Measurements from ENCODE around the gene APOBEC3A.
"Not testable (repeated sequence)": the region's sequence is repeated elsewhere in the genome, so short reads cannot be mapped to it uniquely, and the experiment has no call there.

APOBEC3A gene

DNA sequence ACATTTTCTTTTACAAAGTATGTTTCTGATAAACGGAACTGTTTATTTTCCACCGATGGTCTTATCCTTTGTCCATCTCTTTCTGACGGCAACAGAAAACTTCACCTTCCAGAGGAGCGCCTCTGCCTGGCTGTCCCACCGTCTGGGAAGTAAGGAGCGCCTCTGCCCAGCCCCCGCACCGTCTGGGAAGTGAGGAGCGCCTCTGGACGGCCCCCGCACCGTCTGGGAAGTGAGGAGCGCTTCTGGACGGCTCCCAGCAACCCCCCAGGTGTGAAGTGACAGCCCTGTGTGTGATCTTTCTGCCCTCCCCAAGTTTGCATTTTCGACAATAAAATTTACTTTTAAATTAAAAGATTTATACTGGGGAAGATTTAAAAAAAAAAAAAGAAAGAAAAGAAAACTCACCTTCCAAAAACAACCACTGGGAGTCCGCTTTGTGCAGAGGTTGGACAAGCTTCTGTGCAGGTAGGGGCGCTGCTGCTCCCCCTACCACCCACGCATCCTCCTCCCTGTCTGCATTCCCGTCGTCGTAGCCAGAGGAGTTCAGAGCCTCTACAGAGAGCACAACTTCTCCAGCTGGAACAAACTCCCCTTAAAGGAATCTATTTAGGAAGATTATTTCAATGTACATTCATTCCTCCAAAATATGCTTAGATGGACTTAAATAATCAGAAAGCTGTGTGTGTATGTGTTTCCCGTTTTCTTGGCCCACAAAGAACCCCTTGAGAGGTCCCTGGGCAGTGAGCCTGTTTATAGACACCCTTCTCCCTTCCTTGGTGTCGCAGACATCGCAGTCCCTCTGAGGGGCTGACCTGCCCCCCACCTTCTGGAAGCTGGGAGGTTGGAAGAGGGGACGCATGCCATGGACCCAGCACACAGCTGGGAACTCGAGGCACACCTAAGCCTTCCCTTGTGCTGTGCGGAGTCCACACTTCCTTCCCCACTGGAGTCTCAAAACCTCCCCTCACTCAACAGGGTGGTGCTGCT is 23.9 kb downstream of the APOBEC3A start:
- no peak for DNase-seq (ENCODE audit: low read depth in 3 of 3)

DNA sequence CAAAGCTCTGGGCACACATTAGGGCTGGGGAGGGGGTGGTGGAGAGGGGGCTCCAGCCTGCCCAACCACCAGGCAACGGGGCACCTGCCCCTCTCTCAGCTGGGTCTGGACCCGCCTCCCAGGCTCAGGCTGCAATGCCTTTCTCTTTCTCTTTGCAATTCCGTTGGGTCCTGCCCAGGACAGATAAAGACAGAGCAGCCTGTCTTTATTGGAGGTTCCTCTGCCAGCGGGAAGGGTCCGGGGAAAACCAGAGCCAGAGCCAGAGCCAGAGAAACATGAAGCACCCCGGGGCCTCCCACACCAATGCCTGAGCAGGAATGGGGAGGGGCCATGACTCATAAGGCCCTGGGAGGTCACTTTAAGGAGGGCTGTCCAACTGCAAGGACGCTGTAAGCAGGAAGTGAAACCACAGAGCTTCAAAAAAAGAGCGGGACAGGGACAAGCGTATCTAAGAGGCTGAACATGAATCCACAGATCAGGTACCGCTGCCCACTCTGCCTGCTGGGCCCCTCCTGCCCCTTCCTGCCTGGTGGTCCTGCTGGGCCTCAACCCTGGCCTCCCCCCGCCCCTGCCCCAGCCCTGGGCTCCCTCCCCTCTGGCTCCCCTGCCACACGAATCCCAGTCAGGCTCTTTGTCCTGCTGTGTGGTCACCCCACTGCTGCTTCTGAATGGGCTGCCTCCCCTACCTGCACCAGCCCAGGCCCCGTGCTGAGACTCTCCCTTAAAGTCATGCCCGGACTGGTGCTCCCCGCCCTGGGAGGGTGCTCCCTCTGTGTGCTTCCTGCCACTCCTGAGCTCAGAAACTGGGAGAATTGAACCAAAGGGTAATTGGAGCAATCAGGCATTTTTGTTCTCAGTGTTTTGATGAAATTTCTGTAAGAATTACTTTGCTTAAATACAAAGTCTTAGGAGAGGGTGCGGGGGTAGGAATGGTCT is 24.9 kb downstream of the APOBEC3A start, which contains the start of gene APOBEC3B:
Gene APOBEC3B, plus strand, starts transcription at position 356 of the 936 bp plus-strand sequence. Its CDS starts 107 bp downstream, at position 463.
- peak in 2 of 3 donors; percentile 41 to 55 for DNase-seq (ENCODE audit: low read depth in 3 of 3)

DNA sequence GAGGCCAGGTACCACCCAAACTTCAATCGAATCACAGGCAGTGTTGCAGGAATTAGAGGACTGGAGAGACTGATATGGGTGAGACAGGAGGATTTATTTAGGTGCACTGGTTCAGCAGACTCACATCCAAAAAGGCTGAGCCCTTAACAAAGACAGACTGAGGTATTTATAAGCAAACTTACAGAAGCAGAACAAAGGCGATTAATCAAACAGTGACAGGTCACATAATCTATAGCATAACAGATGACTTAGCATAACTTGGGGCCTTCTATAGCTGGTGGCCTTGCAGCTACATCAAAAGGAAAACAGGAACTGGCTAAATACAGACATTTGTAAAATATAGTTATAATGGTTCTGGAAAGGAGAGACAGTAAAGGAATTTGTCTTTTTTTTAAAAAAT is 26.8 kb downstream of the APOBEC3A start:
- no peak for DNase-seq (ENCODE audit: low read depth in 3 of 3)

DNA sequence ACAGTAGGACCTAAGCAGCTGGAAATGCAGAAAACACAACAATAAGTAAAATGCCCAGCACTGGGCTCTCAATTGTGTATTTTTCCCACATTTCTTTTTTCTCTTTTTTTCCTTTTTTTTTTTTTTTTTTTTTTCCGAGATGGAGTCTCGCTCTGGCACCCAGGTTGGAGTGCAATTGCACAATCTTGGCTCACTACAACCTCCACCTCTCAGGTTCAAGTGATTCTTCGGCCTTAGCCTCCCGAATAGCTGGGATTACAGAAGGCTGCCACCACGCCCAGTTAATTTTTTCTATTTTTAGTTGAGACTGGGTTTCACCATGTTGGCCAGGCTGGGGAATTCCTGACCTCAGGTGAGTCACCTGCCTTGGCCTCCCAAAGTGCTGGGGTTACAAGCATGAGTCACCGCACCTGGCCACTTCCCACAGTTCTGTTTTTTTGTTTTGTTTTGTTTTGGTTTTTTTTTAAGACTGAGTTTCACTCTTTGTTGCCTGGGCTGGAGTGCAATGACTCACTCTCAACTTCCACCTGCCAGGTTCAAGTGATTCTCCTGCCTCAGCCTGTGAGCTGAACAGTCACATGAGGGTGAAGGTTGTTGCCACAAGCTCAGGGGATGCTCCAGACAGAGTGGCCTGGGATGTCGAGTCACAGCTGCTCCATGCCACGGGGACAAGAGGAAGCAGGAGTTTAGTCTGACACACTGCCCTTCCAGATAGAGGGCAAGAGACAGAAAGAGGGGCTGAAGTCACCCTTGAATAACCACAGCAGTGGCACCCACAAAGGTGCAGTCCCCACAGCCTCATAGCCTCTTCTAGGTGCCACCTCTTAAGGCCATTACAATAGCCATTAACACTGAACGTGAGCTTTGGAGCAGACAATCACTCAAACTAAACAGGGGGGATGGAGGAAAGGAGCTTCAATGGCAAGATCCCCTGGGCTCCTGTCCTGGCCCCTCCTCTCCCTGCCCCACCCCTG is 27.7 kb downstream of the APOBEC3A start:
- DNase-seq (ENCODE audit: low read depth in 3 of 3), result peak; percentile 23 to 85 (median 62)

DNA sequence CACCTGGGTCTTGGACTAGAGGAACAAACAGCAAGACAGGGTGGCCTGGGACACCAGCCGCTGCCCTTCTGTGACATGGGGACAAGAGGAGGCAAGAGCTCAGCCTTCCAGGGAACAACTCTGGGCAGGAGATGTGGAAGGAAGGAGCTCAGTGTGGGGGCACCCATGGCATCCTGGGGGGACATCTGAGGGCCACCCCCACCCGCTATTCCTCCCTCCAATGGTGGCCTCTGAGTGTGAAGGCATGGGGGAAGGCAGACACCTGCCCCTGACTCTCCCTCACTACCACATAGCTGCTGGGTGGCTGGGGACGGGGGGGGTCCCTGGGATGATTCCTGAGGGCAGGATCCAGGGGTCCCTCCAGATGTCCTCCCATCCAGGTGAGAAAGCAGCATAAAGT is 29.2 kb downstream of the APOBEC3A start:
- no peak for DNase-seq (ENCODE audit: low read depth in 3 of 3)

DNA sequence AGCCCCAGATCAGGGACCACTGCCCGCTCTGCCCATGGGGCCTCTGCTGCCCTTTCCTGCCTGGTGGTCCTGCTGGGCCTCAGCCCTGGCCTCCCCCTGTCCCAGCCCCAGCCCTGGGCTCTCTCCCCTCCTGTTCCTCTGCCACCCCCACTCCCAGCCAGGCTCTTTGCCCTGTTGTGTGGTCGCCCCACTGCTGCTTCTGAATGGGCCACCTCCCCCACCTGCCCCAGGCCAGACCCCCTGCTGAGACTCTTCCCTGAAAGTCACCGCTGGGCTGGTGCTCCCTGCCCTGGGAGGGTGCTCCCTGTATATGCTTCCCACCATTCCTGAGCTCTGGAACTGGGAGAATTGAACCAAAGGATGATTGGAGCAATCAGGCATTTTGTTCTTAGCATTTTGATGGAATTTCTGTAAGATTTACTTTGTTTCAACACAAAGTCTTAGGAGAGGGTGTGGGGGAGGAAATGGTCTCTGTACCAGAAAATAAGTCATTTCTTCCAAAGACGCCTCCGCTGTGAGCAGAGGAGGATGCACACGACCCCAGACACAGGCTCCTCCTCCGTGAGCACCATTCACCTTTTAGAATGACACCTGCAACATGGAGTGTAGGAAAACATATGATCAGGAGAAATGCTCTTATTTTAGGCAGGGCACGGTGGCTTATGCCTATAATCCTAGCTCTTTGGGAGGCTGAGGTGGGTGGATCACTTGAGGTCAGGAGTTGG is 29.9 kb downstream of the APOBEC3A start:
- DNase-seq (ENCODE audit: low read depth in 3 of 3), result no peak

DNA sequence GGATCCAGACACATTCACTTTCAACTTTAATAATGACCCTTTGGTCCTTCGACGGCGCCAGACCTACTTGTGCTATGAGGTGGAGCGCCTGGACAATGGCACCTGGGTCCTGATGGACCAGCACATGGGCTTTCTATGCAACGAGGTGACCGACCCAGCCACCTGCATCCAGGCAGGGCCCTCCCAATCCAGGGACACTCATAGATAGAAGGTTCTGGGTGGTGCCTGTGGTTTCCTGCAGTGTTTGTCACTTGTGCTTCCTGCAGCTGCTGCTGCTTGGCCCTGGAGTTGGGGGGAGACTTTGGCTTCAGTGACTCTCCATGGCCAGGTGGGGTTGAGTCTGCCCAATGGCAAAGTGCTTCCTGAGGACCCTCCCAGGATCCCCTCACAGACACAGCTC is 32.1 kb downstream of the APOBEC3A start:
- no peak for DNase-seq (ENCODE audit: low read depth in 3 of 3)

DNA sequence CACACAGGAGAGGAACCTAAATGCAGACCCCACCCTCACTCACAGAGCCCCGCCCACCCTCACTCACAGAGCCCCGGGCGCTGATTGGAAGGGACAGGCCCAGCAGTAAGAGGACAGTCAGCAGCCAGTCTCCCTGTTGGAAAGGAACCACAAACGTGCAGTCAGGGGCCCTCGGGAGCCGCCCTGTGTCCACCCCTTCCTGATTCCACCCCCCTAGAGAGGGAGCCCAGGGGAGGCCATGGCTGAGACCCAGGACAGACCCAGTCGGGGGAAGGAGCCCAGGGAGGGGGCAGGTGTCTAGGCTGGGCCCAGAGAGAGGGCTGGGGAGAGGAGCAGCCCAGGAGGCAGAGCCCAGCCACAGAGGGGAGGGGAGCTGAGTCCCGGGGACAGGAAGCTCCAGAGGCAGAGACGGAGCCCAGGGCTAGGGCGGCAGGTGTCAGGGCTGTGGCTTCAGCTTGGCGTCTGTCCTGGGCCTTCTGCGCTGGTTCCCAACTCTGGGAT is 35.5 kb downstream of the APOBEC3A start:
- DNase-seq (ENCODE audit: low read depth in 3 of 3), result not testable (repeated sequence)

DNA sequence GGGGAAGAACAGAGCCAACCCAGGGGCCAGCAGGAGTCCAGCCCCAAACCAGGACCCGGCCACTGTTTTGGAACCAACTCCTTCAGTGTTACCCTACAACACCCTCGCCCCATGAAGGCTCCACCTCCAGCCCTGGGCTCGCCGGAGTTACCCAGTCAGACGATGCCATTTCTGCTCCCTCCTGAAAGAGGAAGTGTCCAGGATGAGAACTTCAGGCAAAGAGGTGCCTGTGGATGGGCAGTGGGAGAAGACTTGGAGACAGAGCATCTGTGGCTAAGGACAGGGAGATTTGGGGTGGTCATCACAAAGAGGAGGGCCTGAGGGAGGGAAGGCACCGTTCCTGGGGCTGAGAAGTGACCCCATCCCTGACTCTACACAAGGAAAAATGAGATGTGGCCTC is 38.7 kb downstream of the APOBEC3A start:
- no peak for DNase-seq (ENCODE audit: low read depth in 3 of 3)

DNA sequence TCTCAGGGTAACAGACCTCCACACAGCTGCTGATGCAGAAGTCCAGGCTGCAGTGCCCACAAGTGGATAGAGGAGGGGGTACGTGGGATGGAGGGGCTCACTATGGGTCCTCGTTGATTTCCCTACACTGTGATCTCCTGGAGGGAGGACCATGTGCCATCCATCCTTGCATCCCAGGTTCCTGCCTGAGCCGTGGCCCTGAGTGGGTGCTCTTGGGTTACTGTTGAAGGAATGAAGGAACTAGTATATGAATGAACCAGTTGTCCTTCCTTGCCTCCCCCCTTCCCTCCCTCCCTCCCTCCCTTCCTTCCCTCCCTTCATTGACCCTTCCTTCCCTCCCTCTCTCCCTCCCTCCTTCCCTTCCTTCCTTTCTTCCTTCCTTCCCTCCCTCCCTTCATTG is 40.1 kb downstream of the APOBEC3A start:
- DNase-seq (ENCODE audit: low read depth in 3 of 3), result no peak

DNA sequence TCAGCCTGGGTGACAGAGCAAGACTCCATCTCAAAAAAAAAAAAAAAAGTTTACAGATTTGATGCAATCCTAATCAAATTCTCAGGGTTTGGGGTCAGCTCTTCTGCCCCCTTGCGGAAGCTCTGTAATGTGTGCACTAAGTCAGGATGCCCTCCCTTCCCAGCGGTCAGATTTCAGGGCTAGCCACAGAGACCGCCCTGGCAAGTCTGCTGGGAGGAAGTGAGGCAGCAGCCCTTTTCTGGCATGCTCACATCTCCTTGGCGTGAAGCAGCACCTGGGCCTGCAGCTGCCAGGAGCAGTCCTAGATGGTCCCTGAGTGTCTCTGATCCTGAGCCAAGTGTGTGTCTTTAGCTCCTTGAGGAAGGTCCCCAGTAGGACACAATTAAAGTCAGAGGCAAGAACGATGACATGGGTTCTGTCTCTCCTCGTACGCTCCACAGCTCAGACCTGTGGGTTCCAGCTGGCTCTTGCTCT is 45.8 kb downstream of the APOBEC3A start:
- DNase-seq (ENCODE audit: low read depth in 3 of 3), result peak; percentile 55 to 57 (median 56)

DNA sequence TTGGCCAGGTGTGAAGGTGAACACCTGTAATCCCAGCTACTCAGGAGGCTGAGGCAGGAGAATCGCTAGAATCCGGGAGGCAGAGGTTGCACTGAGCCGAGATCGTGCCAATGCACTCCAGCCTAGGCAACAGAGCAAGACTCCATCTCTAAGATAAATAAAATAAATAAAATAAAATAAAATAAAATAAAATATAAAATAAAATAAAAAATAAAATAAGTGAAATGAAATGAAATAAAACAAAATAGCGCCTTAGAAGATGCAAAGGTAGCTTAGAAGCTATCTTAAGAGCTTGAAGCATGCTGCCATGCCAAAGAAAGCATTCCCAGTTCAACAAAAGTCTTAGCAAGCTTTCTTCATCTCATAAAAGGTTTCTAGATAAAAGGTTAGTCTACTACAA is 49.8 kb downstream of the APOBEC3A start:
- no peak for DNase-seq (ENCODE audit: low read depth in 3 of 3)

DNA sequence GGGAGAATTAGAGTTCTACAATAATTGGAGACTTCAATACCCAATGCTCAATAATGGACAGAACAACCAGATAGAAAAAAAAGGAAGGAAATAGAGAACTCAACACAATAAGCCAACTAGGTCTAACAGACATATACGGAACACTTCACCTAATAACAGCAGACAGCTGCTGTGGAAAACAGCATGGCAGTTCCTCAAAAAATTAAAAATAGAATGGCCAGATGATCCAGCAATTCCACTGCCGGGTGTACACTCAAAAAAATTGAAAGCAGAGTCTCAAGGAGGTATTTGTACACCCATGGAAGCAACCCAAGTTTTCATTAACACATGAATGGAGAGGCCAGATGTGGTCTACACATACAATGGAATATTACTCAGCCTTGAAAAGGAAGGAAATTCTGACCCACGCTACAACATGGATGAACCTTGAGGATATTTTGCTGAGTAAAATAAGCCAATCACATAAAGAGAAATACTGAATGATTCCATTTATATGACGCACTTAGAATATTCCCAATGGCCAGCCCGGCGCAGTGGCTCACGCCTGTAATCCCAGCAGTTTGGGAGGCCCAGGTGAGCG is 51.0 kb downstream of the APOBEC3A start:
- DNase-seq (ENCODE audit: low read depth in 3 of 3), result not testable (repeated sequence)

DNA sequence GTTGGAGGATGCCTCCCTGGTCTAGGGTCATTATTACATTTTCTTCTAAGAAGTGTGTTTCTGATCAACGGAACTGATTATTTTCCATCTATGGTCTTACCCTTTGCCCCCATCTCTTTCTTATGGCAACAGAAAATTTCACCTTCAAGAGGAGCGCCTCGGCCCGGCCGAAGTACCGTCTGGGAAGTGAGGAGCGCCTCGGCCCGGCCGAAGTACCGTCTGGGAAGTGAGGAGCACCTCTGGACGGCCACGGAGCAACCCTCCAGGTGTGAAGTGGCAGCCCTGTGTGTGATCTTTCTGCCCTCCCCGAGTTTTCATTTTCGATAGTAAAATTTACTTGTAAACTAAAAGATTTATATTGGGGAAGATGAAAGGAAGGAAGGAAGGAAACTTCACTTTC is 53.5 kb downstream of the APOBEC3A start:
- no peak for DNase-seq (ENCODE audit: low read depth in 3 of 3)
